Stomach (tissue), 4 donors: ENCODE data around the gene HTR3C.
"Not testable (repeated sequence)": the region's sequence is repeated elsewhere in the genome, so short reads cannot be mapped to it uniquely, and the experiment has no call there.

Experiments used
- POLR2A ChIP-seq, 4 donors: fragments of 450-650 bp; IDR thresholded peaks; one replicate each; pipeline ENCODE4 v1.6.1; 2016; ENCODE audit warnings: antibody characterized with exemption in 4 of 4, control low read depth in 2 of 4, mild to moderate bottlenecking in 1 of 4, moderate library complexity in 1 of 4
- POLR2AphosphoS5 ChIP-seq, 3 donors: sonication (generic); formaldehyde crosslinking; IDR thresholded peaks; one replicate each; pipeline ENCODE4 v1.6.1; 2016; ENCODE audit warnings: antibody characterized with exemption in 3 of 3
- TF ChIP-seq, protein P1 (sequence below), 7 experiments: fragments of 450-650 bp in 4 of 7; fragments of 200-600 bp in 3 of 7; sonication (generic) in 3 of 7; IDR thresholded peaks; one replicate each; pipeline ENCODE4 v1.5.1; 2016 to 2019; ENCODE audit warnings: antibody characterized with exemption in 7 of 7, control low read depth in 2 of 7, mild to moderate bottlenecking in 1 of 7

DNA sequence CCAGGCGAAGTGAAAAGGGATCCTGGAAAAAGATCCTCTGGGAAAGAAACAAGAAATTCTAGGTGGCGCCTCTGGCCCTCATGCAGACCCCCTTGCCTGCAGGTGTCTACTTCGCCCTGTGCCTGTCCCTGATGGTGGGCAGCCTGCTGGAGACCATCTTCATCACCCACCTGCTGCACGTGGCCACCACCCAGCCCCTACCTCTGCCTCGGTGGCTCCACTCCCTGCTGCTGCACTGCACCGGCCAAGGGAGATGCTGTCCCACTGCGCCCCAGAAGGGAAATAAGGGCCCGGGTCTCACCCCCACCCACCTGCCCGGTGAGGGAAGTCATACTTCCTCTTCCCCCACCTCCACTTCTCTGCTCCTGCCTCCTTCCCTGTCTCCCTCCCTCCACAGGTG, 14.5 kb upstream of the HTR3C start:
- not testable (repeated sequence) for TF ChIP-seq POLR2A, POLR2AphosphoS5 (IDR thresholded peaks at IDR 0.05)
- TF ChIP-seq, protein P1, sequence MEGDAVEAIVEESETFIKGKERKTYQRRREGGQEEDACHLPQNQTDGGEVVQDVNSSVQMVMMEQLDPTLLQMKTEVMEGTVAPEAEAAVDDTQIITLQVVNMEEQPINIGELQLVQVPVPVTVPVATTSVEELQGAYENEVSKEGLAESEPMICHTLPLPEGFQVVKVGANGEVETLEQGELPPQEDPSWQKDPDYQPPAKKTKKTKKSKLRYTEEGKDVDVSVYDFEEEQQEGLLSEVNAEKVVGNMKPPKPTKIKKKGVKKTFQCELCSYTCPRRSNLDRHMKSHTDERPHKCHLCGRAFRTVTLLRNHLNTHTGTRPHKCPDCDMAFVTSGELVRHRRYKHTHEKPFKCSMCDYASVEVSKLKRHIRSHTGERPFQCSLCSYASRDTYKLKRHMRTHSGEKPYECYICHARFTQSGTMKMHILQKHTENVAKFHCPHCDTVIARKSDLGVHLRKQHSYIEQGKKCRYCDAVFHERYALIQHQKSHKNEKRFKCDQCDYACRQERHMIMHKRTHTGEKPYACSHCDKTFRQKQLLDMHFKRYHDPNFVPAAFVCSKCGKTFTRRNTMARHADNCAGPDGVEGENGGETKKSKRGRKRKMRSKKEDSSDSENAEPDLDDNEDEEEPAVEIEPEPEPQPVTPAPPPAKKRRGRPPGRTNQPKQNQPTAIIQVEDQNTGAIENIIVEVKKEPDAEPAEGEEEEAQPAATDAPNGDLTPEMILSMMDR (IDR thresholded peaks at IDR 0.05) = not testable (repeated sequence)
